KMS-11 (cell line): ENCODE measurements around the gene SIX4.

Experiments used
- H2AFZ ChIP-seq: fragments of 200-600 bp; sonication (generic); 2 replicates; pipeline ENCODE4 v1.6.1; 2016; ENCODE audit warnings: antibody characterized with exemption, mixed run types, low read depth
- H3K27ac ChIP-seq: fragments of 200-600 bp; sonication (generic); 2 replicates; pipeline ENCODE4 v1.6.1; 2016; ENCODE audit warnings: mild to moderate bottlenecking, mixed run types
- H3K27me3 ChIP-seq: fragments of 200-600 bp; sonication (generic); 2 replicates; pipeline ENCODE4 v1.6.1; 2017; ENCODE audit warnings: mild to moderate bottlenecking, low read depth, mixed run types, moderate library complexity; ENCODE audit not compliant: insufficient read depth
- H3K36me3 ChIP-seq: fragments of 200-600 bp; sonication (generic); 2 replicates; pipeline ENCODE4 v1.6.1; 2017; ENCODE audit warnings: mild to moderate bottlenecking, mixed run types; ENCODE audit not compliant: insufficient read depth
- H3K4me1 ChIP-seq: fragments of 200-600 bp; sonication (generic); 2 replicates; pipeline ENCODE4 v1.6.1; 2016; ENCODE audit warnings: mild to moderate bottlenecking, low read depth, mixed run types; ENCODE audit not compliant: poor library complexity, severe bottlenecking
- H3K4me2 ChIP-seq: fragments of 200-600 bp; sonication (generic); 2 replicates; pipeline ENCODE4 v1.7.0; 2016; ENCODE audit warnings: mild to moderate bottlenecking, mixed run types
- H3K4me3 ChIP-seq: fragments of 200-600 bp; sonication (generic); IDR thresholded peaks from 2 replicates; pipeline ENCODE4 v1.6.1; 2017; ENCODE audit warnings: low read depth, low read length, mixed read lengths; ENCODE audit not compliant: insufficient read depth
- H3K79me2 ChIP-seq: fragments of 200-600 bp; sonication (generic); 2 replicates; pipeline ENCODE4 v1.6.1; 2016; ENCODE audit warnings: low read depth, mixed run types; ENCODE audit not compliant: insufficient read depth
- H3K9ac ChIP-seq: fragments of 200-600 bp; sonication (generic); 2 replicates; pipeline ENCODE4 v1.6.1; 2016; ENCODE audit warnings: mild to moderate bottlenecking, mixed run types
- H4K20me1 ChIP-seq: fragments of 200-600 bp; sonication (generic); 2 replicates; pipeline ENCODE4 v1.6.1; 2016; ENCODE audit warnings: mild to moderate bottlenecking, mixed run types; ENCODE audit not compliant: insufficient read depth
- CTCF ChIP-seq: fragments of 200-600 bp; sonication (generic); conservative IDR thresholded peaks from 2 replicates; pipeline ENCODE4 v1.6.1; 2017; ENCODE audit warnings: low read depth, mild to moderate bottlenecking, antibody characterized with exemption, low read length, moderate library complexity, mixed read lengths

The SIX4 gene

DNA sequence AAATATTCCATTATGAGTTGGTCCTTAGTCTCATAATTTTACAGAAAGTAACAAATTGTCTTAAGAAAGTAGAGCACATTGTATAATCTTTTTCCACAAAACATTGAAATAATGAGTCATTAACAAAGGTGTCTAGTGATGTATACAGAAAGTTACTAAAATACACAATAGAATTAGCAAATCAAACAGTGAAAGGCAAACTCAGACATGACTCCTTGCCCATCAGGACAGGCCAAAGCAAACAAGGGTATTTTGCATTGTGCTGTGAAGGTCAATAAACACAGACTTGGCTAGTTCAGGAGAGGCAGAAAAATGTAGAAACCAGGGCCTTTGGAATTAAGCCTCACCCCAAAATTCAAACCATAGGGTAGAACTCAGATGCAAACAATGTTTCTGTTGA lies 37.3 kb downstream of the SIX4 start:
- TF ChIP-seq CTCF = no peak
- Histone ChIP-seq H3K79me2 (no peaks in the 10 kb centered on the region), H3K4me2 (no peak overlapping the region), H2AFZ (no peak overlapping the region), H3K27me3 (no peaks in the 10 kb centered on the region), H3K36me3 (no peaks in the 10 kb centered on the region), H3K27ac (no peak overlapping the region), H3K9ac (no peak overlapping the region), H3K4me3 (no peak overlapping the region), H4K20me1 (no peaks in the 10 kb centered on the region), H3K4me1 (no peaks in the 10 kb centered on the region)

DNA sequence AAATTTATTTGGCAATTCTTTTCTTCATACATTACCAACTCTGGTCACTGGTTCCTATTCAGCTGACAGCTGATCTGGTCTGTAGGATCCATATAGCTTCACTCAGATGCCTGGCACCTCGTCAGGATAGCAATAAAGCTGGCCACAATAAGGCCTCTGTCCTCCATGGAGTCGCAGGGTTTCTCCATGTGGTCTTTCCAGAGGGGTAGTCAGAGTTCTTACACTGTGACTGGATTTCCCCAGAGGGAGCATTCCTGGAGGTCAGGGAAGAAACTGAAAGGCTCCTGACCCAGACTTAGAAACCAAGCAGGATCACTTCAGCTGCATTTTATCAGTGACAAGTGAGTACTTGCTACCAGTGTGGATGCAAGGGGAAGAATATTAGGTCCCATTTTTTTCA lies 39.9 kb downstream of the SIX4 start:
- no peak overlapping the region for H3K27ac ChIP-seq
- no peaks in the 10 kb centered on the region for H3K27me3 ChIP-seq
- no peaks in the 10 kb centered on the region for H4K20me1 ChIP-seq
- H3K4me1 ChIP-seq = no peaks in the 10 kb centered on the region
- H3K9ac ChIP-seq = no peak overlapping the region
- no peak for TF ChIP-seq CTCF
- no peak overlapping the region for H3K4me3 ChIP-seq
- H3K4me2 ChIP-seq = no peak overlapping the region
- H3K36me3 ChIP-seq = no peaks in the 10 kb centered on the region
- no peak overlapping the region for H2AFZ ChIP-seq
- H3K79me2 ChIP-seq = no peaks in the 10 kb centered on the region

DNA sequence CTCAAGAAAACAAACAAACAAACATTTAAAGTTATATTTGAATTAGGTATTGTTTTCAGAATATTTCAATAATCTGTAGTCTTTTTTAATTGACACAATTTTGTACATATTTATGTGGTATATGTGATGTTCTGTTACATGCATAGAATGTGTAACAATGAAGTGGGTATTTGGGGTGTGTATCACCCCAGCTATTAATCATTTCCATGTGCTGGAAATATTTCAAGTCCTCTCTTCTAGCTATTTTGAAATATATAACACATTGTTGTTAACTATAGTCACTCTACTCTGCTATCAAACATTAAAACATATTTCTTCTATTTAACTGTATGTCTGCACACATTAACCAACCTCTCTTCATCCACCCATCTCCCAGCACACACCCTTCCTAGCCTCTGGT lies 42.9 kb downstream of the SIX4 start:
- Histone ChIP-seq H3K4me1 (no peaks in the 10 kb centered on the region), H3K36me3 (no peaks in the 10 kb centered on the region), H3K4me3 (no peak overlapping the region), H3K9ac (no peak overlapping the region), H3K27me3 (no peaks in the 10 kb centered on the region), H3K27ac (no peak overlapping the region), H4K20me1 (no peaks in the 10 kb centered on the region), H3K79me2 (no peaks in the 10 kb centered on the region), H3K4me2 (no peak overlapping the region), H2AFZ (no peak overlapping the region)
- TF ChIP-seq CTCF = no peak

DNA sequence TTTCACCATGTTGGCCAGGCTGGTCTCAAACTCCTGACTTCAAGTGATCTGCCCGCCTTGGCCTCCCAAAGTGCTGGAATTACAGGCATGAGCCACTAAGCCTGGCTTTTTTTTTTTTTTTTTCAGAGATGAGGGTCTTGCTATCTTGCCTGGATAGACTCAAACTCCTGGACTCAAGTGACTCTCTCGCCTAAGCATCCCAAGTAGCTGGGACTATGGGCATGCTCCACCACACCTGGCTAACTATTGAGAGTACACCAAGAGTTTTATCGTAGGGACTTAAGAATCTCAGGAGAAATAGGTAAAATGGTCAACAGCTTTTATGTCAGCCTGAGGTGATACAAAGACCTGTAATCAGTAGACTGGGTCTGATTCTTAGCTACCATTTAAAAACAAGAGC lies 43.6 kb downstream of the SIX4 start:
- Histone ChIP-seq H3K27ac (no peak overlapping the region), H3K27me3 (no peaks in the 10 kb centered on the region), H2AFZ (no peak overlapping the region), H3K79me2 (no peaks in the 10 kb centered on the region), H3K4me3 (no peak overlapping the region), H3K4me1 (no peaks in the 10 kb centered on the region), H3K9ac (no peak overlapping the region), H4K20me1 (no peaks in the 10 kb centered on the region), H3K36me3 (no peaks in the 10 kb centered on the region), H3K4me2 (no peak overlapping the region)
- no peak for TF ChIP-seq CTCF
